GM08714 (cell line): ENCODE data around the gene APELA.

Experiments used
- H3K4me3 ChIP-seq: fragments of 200-500 bp; sonication (Bioruptor generic); 2 replicates; pipeline ENCODE4 v1.5.1; 2014; ENCODE audit warnings: mild to moderate bottlenecking, low read length, inconsistent platforms
- ZNF274 ChIP-seq: IDR thresholded peaks from 2 replicates; pipeline ENCODE4 v1.6.1; 2012; ENCODE audit warnings: mild to moderate bottlenecking, low read depth, low read length

Gene APELA, protein sequence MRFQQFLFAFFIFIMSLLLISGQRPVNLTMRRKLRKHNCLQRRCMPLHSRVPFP

DNA sequence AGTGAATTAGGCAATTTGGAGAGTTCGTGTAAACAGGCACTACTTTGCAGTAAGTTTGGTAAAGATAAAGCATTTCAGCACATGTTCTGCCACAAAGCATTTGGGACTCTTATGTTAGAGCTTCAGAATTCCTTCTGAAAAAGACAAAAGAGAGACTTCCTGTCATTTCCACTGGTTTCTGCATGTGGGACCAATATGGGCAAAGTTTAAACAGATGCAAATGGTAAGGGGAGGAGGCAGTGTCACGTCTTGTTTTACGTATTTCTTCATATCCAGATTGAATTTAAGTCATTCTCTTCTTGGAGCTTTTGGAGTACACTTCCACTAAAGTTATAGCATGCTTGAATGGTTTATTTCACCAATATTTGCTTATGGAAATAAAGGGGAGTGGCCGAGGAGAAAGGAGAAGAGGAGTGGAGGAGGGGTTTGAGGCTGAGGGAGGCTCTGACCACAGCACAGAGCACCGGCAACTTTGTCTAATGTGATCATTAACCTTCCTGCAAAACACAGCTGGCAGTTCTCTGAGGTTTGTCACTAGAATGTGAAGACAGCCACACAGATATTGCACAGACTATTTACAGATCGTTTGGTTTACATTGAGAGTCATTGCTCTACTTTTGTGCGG lies at the start of gene APELA:
TSS of gene APELA (plus strand) at position 479 of the 625 bp plus-strand sequence. CDS start 154 bp downstream, outside the sequence.
- no peak for TF ChIP-seq ZNF274
- peak within 1 kb of the TSS; percentile 1 for H3K4me3 ChIP-seq

- no peak overlapping the region for H3K4me3 ChIP-seq
- TF ChIP-seq ZNF274: no peak
Observed at GRCh38 chr4:164828955-164829354, 48.0 kb upstream of the APELA start.

GRCh38 chr4:164846566-164846965 lies 30.4 kb upstream of the APELA start:
- H3K4me3 ChIP-seq: no peak overlapping the region
- TF ChIP-seq ZNF274: no peak

- TF ChIP-seq ZNF274: no peak
- H3K4me3 ChIP-seq: no peak overlapping the region
Observed at GRCh38 chr4:164847016-164847415, 30.0 kb upstream of the APELA start.

DNA sequence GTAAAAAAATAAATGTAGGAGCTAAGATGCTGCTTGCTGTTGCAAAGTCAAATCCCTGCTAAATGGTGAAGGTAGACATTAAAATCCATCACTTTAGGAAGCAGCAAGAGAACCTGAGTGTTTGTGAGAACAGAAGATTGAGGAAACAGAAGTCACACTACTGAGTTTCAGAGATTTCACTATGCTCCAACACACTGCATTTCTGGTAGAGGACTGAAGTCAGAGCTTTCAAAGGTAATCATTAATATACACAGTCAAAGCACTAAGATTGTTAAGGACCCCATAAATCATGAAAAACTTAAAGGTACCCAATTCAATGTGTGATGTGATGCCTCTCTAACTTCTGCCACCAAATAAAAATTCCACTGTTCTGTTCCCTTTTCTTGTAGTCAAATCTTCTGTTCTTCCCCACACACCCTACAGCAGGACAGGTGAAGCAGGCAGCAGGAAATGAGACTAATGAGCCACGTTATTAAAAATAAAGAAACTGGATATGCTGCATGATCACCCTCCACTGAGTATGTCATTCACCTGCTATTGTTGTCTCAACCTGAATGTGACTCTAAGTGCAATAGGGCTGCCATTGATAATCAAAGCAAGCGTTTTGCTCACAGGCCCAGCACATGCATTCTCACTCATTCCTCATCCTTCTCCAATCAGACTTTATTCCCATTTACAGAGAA lies 28.9 kb upstream of the APELA start:
- TF ChIP-seq ZNF274: no peak
- no peak overlapping the region for H3K4me3 ChIP-seq

DNA sequence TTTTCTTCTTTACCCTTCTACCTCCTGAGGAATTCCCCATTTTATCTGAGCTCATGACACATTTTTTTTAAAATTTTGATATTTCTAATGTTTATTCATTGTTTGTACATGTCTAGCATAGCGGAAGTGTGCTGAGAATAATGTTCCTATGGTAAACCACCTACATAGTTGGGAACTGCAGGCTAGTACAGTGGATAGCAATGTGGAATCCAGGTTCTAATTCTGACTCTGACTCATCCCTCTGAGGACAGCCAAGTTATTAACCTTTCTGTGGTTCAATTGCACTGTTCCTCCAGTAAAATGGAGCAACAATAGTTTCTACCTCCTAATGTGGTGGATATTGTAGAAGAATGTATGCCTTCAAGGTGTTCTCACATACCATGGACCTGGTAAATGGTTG lies 20.6 kb upstream of the APELA start:
- no peak for TF ChIP-seq ZNF274

GRCh38 chr4:164866817-164867490 lies 10.0 kb upstream of the APELA start:
- H3K4me3 ChIP-seq: no peak overlapping the region
- TF ChIP-seq ZNF274: no peak

More for the DNA sequence above, 20.6 kb upstream of the APELA start:
- no peak overlapping the region for H3K4me3 ChIP-seq

DNA sequence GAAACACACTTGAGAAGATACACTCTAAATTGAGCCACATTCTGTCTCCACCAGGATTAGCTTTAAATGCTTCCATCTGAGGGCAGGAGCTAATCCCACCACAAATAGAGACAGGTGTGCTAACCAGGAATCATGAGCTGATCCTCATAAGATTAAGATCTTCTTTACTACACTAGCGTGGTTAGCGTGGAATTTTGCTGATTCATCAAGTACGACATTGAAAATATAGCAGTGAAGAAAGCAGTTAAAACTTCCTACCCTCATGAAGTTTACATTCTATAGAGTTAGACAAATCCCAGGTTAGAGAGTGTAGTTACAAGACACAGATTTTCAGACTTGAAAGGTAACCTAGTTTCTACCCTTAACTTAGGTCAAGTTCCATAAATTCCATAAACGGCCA lies 5.3 kb upstream of the APELA start:
- H3K4me3 ChIP-seq: no peak overlapping the region
- TF ChIP-seq ZNF274: no peak

DNA sequence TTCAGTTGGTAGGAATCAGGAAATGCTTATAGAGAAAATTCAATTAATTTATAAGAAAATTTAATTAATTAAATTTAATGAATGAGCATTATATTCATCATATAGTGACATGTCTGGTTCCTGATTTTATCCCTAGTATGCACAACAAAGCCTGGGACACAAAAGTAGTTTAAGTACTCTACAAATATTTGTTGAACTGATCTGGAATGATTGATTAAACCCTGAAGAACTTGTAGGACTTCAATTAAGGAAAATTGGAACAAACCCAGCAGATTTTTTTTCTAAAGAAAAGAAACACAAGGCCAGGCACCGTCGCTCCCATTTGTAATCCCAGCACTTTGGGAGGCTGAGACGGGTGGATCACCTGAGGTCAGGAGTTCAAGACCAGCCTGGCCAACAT lies 4.5 kb upstream of the APELA start:
- H3K4me3 ChIP-seq: no peak overlapping the region

DNA sequence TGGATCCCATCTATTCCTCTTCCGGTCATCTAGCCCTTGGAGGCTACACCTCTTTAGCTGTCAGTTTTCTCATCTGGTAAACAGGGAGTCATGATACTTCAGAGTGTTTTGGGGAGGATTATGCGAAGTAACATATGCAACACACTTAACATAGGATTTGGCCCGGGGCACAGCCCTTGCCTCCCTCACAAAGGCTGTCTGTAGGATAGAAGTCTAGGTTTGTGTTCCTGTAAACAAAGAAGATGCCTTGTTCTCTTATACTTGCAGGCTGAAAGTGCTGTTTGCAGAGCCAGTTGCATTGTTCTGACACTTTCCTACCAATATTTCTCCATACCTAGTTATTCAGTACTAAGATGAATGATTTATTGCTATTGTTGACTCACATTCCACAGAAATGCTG lies 2.2 kb upstream of the APELA start:
- H3K4me3 ChIP-seq: no peak overlapping the region
- TF ChIP-seq ZNF274: no peak

More for the DNA sequence above, 4.5 kb upstream of the APELA start:
- TF ChIP-seq ZNF274: no peak

DNA sequence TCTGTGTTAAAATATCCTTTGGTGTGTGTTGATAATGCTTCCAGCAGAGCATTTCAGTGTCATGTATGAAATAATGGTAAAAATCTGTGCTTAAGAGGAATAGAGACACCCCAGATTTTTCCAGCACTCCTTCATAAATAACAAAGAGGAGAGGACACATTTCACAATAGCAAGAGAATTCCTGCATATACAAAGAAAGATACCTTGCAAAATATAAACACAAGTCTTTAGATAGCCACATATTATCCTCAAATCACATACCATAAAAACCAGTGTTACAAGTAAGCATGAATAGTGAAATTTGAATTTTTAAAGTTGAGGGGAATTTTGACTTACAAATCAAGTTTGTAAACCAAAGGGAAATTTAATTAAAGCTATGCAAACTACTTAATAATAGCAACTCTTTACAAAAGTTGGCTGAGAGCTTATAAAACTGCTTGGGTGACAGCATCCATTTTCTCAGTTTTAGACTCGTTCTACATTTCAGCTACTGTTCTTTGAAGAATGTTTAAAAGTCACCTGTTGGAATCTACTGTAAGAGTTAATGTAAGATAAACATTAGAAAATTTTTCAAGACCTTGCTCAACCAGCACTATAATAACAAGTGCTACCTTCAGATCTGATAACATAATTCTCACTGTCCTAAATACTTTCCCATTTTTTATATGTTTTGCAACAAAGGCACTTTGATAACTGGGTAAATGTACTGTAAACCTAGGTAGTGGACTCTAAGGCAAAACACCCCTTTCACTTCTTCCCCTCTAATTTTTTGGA lies 3.7 kb downstream of the APELA start:
- H3K4me3 ChIP-seq: no peak overlapping the region
- no peak for TF ChIP-seq ZNF274

GRCh38 chr4:164888096-164888715 lies 11.2 kb downstream of the APELA start:
- no peak overlapping the region for H3K4me3 ChIP-seq
- TF ChIP-seq ZNF274: no peak

GRCh38 chr4:164890691-164891090 lies 13.7 kb downstream of the APELA start:
- H3K4me3 ChIP-seq: no peak overlapping the region
- TF ChIP-seq ZNF274: no peak

DNA sequence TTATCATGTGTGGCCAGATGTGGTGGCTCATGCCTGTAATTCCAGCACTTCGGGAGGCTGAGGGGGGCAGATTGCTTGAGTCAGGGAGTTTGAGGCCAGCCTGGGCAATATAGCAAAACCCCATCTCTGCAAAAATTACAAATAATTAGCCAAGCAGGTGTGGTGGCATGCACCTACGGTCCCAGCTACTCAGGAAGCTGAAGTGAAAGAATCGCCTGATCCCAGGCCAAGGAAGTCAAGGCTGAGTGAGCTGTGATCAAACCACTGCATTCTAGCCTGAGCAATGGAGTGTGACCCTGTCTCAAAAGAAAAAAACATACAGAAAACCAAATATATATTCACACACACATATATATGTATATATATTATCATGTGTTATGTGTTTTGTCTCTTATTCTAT lies 15.0 kb downstream of the APELA start:
- H3K4me3 ChIP-seq: no peak overlapping the region; the same call in 1 of the 2 replicates
- TF ChIP-seq ZNF274: no peak
